Right hindlimb (tissue), 1 donor: ENCODE data around the gene CPNE4.
"Not testable (repeated sequence)": the region's sequence is repeated elsewhere in the genome, so short reads cannot be mapped to it uniquely, and the experiment has no call there.

ENCODE experiments used
- DNase-seq: peaks from one replicate; pipeline ENCODE4 v3.0.0-alpha.2; 2018

Gene CPNE4

GRCh38 chr3:132016061-132017041, 18.5 kb downstream of the CPNE4 start:
- no peak for DNase-seq

GRCh38 chr3:132014105-132014504, 20.7 kb downstream of the CPNE4 start:
- DNase-seq: no peak

- DNase-seq: no peak
Measured at GRCh38 chr3:132009241-132009640, 25.6 kb downstream of the CPNE4 start.

- DNase-seq: no peak
Measured at GRCh38 chr3:132008837-132009236, 26.0 kb downstream of the CPNE4 start.

- no peak for DNase-seq
Measured at GRCh38 chr3:132007617-132008016, 27.2 kb downstream of the CPNE4 start.

- no peak for DNase-seq
Measured at GRCh38 chr3:132006605-132007204, 28.1 kb downstream of the CPNE4 start.

GRCh38 chr3:132004571-132004970, 30.2 kb downstream of the CPNE4 start:
- DNase-seq: no peak

GRCh38 chr3:132003685-132004084, 31.1 kb downstream of the CPNE4 start:
- DNase-seq: no peak

- DNase-seq: no peak
Measured at GRCh38 chr3:132001999-132002398, 32.8 kb downstream of the CPNE4 start.

- DNase-seq: no peak
Measured at GRCh38 chr3:132001036-132001435, 33.8 kb downstream of the CPNE4 start.

GRCh38 chr3:131998027-131998426, 36.8 kb downstream of the CPNE4 start:
- DNase-seq: no peak

- DNase-seq: no peak
Measured at GRCh38 chr3:131995891-131996290, 38.9 kb downstream of the CPNE4 start.

- no peak for DNase-seq
Measured at GRCh38 chr3:131989318-131989717, 45.5 kb downstream of the CPNE4 start.

GRCh38 chr3:131988209-131988608, 46.6 kb downstream of the CPNE4 start:
- DNase-seq: no peak

- no peak for DNase-seq
Measured at GRCh38 chr3:131983689-131984088, 51.1 kb downstream of the CPNE4 start.

GRCh38 chr3:131981323-131981722, 53.5 kb downstream of the CPNE4 start:
- no peak for DNase-seq

GRCh38 chr3:131976448-131976847, 58.4 kb downstream of the CPNE4 start:
- no peak for DNase-seq

GRCh38 chr3:131975047-131975446, 59.8 kb downstream of the CPNE4 start:
- DNase-seq: no peak

- no peak for DNase-seq
Measured at GRCh38 chr3:131973731-131974130, 61.1 kb downstream of the CPNE4 start.

GRCh38 chr3:131972550-131972949, 62.3 kb downstream of the CPNE4 start:
- DNase-seq: no peak

- DNase-seq: no peak
Measured at GRCh38 chr3:131972091-131972490, 62.7 kb downstream of the CPNE4 start.

GRCh38 chr3:131963442-131963841, 71.4 kb downstream of the CPNE4 start:
- DNase-seq: not testable (repeated sequence)

GRCh38 chr3:131962982-131963381, 71.8 kb downstream of the CPNE4 start:
- DNase-seq: no peak

- no peak for DNase-seq
Measured at GRCh38 chr3:131960324-131960723, 74.5 kb downstream of the CPNE4 start.
